Urinary bladder (tissue), 4 donors: Measurements from ENCODE around the gene IL15. TPM values are rescaled to one million over a fixed set of nuclear protein-coding genes. Genes with fewer than 3 reads are reported as not detected.

Experiments
- DNase-seq: peaks from one replicate; pipeline ENCODE4 v3.0.0-alpha.2; 2015; ENCODE audit errors: extremely low spot score
- H3K27ac ChIP-seq: one replicate; pipeline ENCODE4 v1.5.1; 2013; ENCODE audit warnings: low read depth, mild to moderate bottlenecking, moderate library complexity
- H3K36me3 ChIP-seq: one replicate; pipeline ENCODE4 v1.6.1; 2013; ENCODE audit warnings: mild to moderate bottlenecking, moderate library complexity; ENCODE audit not compliant: insufficient read depth
- H3K4me1 ChIP-seq: one replicate; pipeline ENCODE4 v1.6.1; 2013; ENCODE audit warnings: mild to moderate bottlenecking, moderate library complexity; ENCODE audit not compliant: insufficient read depth
- H3K4me3 ChIP-seq: one replicate; pipeline ENCODE4 v1.5.1; 2013; ENCODE audit warnings: low read depth, low read length
- WGBS: extraction: QIAGEN DNeasy Blood & Tissue Kit; methylation state at CpG from one replicate; pipeline ENCODE4 v1.1.7; 2013; 5-methylcytosine and 5-hydroxymethylcytosine counted together
- polyA plus RNA-seq: library from polyadenylated mRNA; stranded (reverse); fragments of 200-250 nt; gene quantifications from one replicate; pipeline ENCODE4 v1.2.3, GENCODE V29; 2013
- total RNA-seq: library from RNA; depleted of rRNA; stranded (reverse); fragments of >200 nt; gene quantifications from one replicate; pipeline ENCODE4 v1.2.3, GENCODE V29; 2014
- donor health status: healthy with polysubstance abuse.
- donor health status: healthy.

The IL15 gene
- total and polyA plus RNA-seq, 2 donors: 3.1 to 5.9 TPM

- no peak for DNase-seq
- WGBS: 74% methylated on average over 2 of the region's 2 CpGs
Measured at GRCh38 chr4:141692081-141692480, 55.7 kb downstream of the IL15 start.

DNA sequence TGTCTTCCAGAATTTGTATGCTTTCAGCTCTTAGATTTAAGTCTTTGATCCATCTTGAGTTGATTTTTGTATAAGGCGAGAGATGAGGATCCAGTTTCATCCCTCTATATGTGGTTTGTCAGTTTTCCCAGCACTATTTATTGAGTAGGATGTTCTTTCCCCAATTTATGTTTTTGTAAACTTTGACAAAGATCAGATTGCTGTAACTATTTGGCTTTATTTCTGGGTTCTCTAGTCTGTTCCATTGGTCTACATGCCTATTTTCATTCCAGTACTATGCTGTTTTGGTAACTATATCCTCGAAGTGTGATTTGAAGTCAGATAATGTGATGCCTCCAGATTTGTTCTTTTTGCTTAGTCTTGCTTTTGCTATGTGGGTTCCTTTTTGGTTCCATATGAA, 60.7 kb downstream of the IL15 start:
- Histone ChIP-seq H3K4me3 (no peak overlapping the region), H3K36me3 (no peaks in the 10 kb centered on the region), H3K27ac (no peak overlapping the region), H3K4me1 (no peaks in the 10 kb centered on the region)
- WGBS: 88% methylated on average over 2 of the region's 2 CpGs
- DNase-seq: no peak

More at GRCh38 chr4:141692081-141692480, 55.7 kb downstream of the IL15 start:
- Histone ChIP-seq H3K4me3 (no peak overlapping the region), H3K27ac (no peak overlapping the region), H3K4me1 (no peaks in the 10 kb centered on the region), H3K36me3 (no peaks in the 10 kb centered on the region)

GRCh38 chr4:141702472-141703182, 66.2 kb downstream of the IL15 start:
- H3K4me1 ChIP-seq: no peaks in the 10 kb centered on the region
- 77% methylated on average over 3 of the region's 3 CpGs for WGBS
- H3K27ac ChIP-seq: no peak overlapping the region
- DNase-seq: no peak
- H3K4me3 ChIP-seq: no peak overlapping the region
- no peaks in the 10 kb centered on the region for H3K36me3 ChIP-seq

- Histone ChIP-seq H3K4me1 (no peaks in the 10 kb centered on the region), H3K4me3 (no peak overlapping the region), H3K27ac (no peak overlapping the region), H3K36me3 (no peaks in the 10 kb centered on the region)
- no peak for DNase-seq
- WGBS: 96% methylated on average over 2 of the region's 2 CpGs
Measured at GRCh38 chr4:141703497-141703896, 67.1 kb downstream of the IL15 start.

DNA sequence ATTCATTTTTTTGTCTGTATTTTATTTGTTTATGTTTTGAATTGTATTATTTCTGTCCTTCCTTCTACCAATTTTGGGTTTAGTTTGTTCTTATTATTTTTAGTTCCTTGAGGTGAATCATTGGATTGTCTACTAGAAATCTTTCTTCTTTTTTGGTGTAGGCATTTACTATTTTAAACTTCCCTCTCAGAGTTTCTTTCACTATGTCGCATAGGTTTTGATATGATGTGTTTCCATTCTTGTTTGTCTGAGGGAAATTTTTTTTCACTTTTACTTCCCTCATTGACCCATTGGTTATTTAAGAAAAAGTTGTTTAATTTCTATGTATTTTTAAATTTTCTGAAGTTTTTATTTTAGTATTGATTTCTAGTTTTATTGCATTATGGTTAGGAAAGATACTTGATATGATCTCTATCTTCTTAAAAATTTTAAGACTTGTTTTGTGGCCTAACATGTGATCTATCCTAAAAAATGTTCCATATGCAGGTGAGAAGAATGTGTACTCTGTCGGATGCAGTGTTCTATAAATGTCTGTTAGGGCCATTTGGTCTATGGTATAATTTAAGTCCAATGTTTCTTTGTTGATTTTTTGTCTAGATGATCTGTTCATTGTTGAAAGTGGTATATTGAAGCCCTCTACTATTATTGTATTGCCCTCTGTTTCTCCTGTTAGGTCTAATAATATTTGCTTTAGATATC, 68.8 kb downstream of the IL15 start:
- 96% methylated on average over 2 of the region's 2 CpGs for WGBS
- Histone ChIP-seq H3K4me1 (no peaks in the 10 kb centered on the region), H3K36me3 (no peaks in the 10 kb centered on the region), H3K4me3 (no peak overlapping the region), H3K27ac (no peak overlapping the region)
- DNase-seq: no peak

DNA sequence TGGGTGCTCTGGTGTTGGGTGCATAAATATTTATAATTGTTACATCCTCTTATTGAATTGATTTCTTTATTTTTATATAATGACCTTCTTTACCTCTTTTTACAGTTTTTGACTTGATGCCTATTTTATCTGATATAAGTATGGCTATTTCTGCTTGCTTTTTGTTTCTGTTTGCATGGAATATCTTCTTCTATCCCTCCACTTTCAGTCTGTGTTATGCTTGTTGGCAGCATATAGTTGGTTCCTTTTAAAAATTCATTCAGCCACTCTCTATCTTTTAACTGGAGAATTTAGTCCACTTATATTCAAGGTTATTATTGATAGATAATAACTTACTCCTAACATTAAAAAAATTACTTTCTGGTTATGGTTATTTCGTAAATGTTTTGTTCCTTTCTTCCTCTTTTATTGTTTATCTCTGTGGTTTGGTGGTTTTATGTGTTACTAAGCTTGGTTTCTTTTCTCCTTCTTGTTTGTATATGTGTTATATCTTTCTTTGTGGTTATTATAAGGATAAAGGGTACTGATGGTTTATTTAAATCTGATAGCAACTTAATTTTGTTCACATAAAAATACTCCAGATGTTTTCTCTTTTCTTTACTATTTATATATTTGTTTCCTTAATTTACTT, 69.5 kb downstream of the IL15 start:
- no peak for DNase-seq
- no peaks in the 10 kb centered on the region for H3K4me1 ChIP-seq
- 76% methylated on average over 1 of the region's 1 CpG for WGBS
- H3K27ac ChIP-seq: no peak overlapping the region
- H3K36me3 ChIP-seq: no peaks in the 10 kb centered on the region
- no peak overlapping the region for H3K4me3 ChIP-seq

DNA sequence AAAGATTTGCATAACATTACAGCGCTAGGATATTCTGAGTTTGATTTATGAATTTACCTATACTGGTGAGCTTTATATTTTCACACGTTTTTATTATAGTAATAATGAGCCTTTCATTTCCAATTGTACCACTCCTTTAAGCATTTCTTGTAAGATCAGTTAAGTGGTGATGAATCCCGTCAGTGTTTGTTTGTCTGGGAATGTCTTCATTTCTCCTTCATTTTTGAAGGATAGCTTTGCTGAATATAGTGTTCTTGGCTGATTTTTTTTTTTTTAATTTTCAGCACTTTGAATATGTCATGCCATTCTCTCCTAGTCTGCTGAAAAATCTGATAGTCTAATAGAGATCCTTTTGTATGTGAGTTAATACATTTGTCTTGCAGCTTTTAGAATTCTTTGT, 70.1 kb downstream of the IL15 start:
- Histone ChIP-seq H3K4me3 (no peak overlapping the region), H3K4me1 (no peaks in the 10 kb centered on the region), H3K36me3 (no peaks in the 10 kb centered on the region), H3K27ac (no peak overlapping the region)
- no peak for DNase-seq
- 85% methylated on average over 3 of the region's 3 CpGs for WGBS

DNA sequence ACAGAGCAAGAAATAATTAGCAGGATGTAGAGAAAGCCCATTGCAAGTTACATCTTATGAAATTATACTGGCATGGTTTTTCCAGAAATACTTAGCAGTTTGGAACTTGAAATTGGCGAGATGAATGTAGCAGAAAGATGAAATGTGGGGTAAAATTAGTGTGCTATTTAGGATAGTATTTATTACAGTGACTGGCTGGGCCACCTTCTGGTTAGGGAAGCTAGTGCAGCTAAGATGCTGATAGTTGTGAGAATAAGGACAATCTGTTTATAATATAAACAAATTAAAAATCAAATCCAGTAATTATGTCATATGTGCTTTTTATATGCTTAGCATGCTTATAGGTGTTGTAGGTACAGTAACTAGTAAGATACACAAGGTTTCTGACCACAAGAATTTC, 74.8 kb downstream of the IL15 start:
- no peak overlapping the region for H3K27ac ChIP-seq
- WGBS: 49% methylated on average over 1 of the region's 1 CpG
- DNase-seq: no peak

GRCh38 chr4:141713185-141713584, 76.8 kb downstream of the IL15 start:
- Histone ChIP-seq H3K36me3 (no peaks in the 10 kb centered on the region), H3K27ac (no peak overlapping the region), H3K4me1 (no peaks in the 10 kb centered on the region), H3K4me3 (no peak overlapping the region)
- WGBS: 74% methylated on average over 4 of the region's 4 CpGs
- no peak for DNase-seq

More for the DNA sequence above, 74.8 kb downstream of the IL15 start:
- H3K4me3 ChIP-seq: no peak overlapping the region
- H3K36me3 ChIP-seq: no peaks in the 10 kb centered on the region
- no peaks in the 10 kb centered on the region for H3K4me1 ChIP-seq

DNA sequence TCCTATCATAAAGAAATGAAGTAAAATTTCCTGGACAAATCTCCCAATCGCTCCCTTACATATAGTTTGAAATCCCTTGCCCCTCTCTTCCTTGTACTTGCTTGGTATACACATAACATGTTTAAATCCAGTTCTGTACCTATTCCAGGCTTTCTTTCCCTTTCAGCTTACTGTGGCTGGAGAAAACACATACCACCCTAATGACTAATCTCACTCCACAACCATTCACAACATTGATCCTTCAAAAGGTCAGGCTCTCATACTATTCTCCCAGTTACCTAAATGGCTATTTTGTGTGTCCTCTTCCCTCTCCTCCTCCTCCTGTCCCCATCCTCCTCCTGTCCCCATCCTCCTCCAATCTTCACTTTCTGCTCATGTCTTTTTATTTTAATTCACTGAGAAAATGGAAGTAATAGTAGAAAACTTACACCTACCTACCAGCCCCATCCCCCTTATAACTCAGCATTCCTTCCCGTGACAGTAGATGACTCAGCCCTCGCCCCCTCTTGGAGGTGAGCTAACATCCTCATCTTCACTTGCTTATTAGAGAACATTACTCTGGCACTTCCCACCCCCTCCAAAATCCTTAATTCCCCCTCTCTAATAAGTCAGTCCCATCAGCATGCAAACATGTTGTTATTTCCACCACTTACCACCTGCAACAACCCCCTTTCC, 77.5 kb downstream of the IL15 start:
- 90% methylated on average over 3 of the region's 3 CpGs for WGBS
- no peaks in the 10 kb centered on the region for H3K36me3 ChIP-seq
- no peaks in the 10 kb centered on the region for H3K4me1 ChIP-seq
- no peak overlapping the region for H3K4me3 ChIP-seq
- H3K27ac ChIP-seq: no peak overlapping the region
- DNase-seq: no peak

DNA sequence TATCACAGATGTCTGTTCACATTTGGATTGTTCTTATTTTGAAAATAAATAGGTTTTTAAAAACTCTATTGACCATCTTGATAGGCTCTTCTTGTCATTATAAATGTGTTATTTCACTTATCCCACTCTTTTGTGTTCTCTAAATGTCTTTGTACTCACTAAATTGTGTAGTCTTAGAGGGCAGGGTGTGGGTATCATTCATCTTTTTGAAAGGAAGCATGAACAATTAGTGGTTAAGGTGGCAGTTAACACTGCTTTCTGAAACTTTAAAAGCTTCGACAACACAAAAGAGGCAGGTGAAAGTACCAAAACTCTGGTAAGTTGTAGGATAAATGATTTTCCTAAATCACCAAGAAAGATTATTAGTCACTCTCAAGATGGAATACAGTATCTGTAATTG, 83.2 kb downstream of the IL15 start:
- peaks cover 1% of the 10 kb centered on the region for H3K36me3 ChIP-seq
- DNase-seq: no peak
- 95% methylated on average over 1 of the region's 1 CpG for WGBS
- H3K4me3 ChIP-seq: no peak overlapping the region
- no peaks in the 10 kb centered on the region for H3K4me1 ChIP-seq
- H3K27ac ChIP-seq: no peak overlapping the region

DNA sequence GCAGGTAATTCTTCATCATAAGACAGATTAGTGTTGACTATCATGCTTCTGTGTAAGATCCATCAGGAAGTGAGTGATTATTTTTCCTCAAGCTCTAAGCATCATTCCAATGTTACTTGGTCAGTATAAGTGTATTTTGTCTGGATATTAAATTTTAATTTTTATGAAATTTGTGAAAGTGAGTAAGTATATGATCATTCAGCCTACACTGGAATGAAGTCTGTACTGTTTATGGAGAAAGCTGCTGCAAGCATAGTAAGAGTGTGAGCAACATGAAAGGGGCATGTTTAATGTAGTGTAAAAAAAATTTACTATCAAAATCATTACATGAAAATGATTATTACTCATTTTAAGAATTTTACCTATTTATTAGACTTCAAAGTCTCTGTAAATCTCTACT, 84.8 kb downstream of the IL15 start:
- Histone ChIP-seq H3K36me3 (peaks cover 1% of the 10 kb centered on the region), H3K4me1 (no peaks in the 10 kb centered on the region), H3K27ac (no peak overlapping the region), H3K4me3 (no peak overlapping the region)
- no peak for DNase-seq

- no peak overlapping the region for H3K27ac ChIP-seq
- no peak overlapping the region for H3K4me3 ChIP-seq
- DNase-seq: no peak
- H3K36me3 ChIP-seq: no peaks in the 10 kb centered on the region
- no peaks in the 10 kb centered on the region for H3K4me1 ChIP-seq
Measured at GRCh38 chr4:141724646-141725045, 88.3 kb downstream of the IL15 start.

- H3K27ac ChIP-seq: no peak overlapping the region
- H3K4me3 ChIP-seq: no peak overlapping the region
- H3K36me3 ChIP-seq: peaks cover 4% of the 10 kb centered on the region
- H3K4me1 ChIP-seq: no peaks in the 10 kb centered on the region
- no peak for DNase-seq
Measured at GRCh38 chr4:141727420-141727819, 91.0 kb downstream of the IL15 start.
